K562 (cell line): ENCODE measurements around the gene PLCD1. TPM values are rescaled to one million over a fixed set of nuclear protein-coding genes. Genes with fewer than 3 reads are reported as not detected.

Experiments used
- BHLHE40 ChIP-seq: IDR thresholded peaks from 2 replicates; pipeline ENCODE4 v1.6.1; 2011; ENCODE audit warnings: low read length, improper control_type of control experiment
- CBX3 ChIP-seq, 2 experiments: IDR thresholded peaks; 1 replicate in 1 of 2; 2 replicates in 1 of 2; pipeline ENCODE4 v1.6.1; 2012; ENCODE audit warnings: inconsistent platforms in 2 of 2, low read length in 2 of 2, borderline replicate concordance in 1 of 2, control low read depth in 1 of 2
- CSDE1 ChIP-seq, 2 experiments: fragments of 450-650 bp; IDR thresholded peaks; 2 replicates each; pipeline ENCODE4 v1.6.1; 2016; ENCODE audit warnings: mild to moderate bottlenecking in 1 of 2
- E2F5 ChIP-seq: sonication (generic); formaldehyde crosslinking; IDR thresholded peaks from 2 replicates; pipeline ENCODE4 v1.8.0; 2022; ENCODE audit warnings: mild to moderate bottlenecking, missing genetic modification reagents
- E2F6 ChIP-seq, 2 experiments: IDR thresholded peaks; 2 replicates each; pipeline ENCODE4 v1.6.1; 2011; ENCODE audit warnings: borderline replicate concordance in 1 of 2, control low read depth in 1 of 2, low read depth in 1 of 2, low read length in 1 of 2, mild to moderate bottlenecking in 1 of 2, mixed read lengths in 1 of 2, moderate library complexity in 1 of 2; ENCODE audit not compliant: insufficient read depth in 1 of 2, insufficient read length in 1 of 2, poor library complexity in 1 of 2, severe bottlenecking in 1 of 2; ENCODE audit errors: extremely low read depth in 1 of 2
- ETS1 ChIP-seq: conservative IDR thresholded peaks from 2 replicates; pipeline ENCODE4 v1.6.1; 2011; ENCODE audit warnings: low read depth, mild to moderate bottlenecking, low read length; ENCODE audit not compliant: control insufficient read depth
- FOXK1 ChIP-seq: sonication (generic); formaldehyde crosslinking; IDR thresholded peaks from 2 replicates; pipeline ENCODE4 v1.8.0; 2022; ENCODE audit warnings: missing genetic modification reagents, mild to moderate bottlenecking, borderline replicate concordance
- FOXP1 ChIP-seq: sonication (generic); formaldehyde crosslinking; IDR thresholded peaks from 2 replicates; pipeline ENCODE4 v1.8.0; 2022; ENCODE audit warnings: mild to moderate bottlenecking, missing genetic modification reagents
- JUN ChIP-seq, 2 experiments: sonication (generic) in 1 of 2; formaldehyde crosslinking in 1 of 2; IDR thresholded peaks; 2 replicates each; pipeline versions ENCODE4 v1.6.1 to v1.8.0; 2012 to 2022; ENCODE audit warnings: borderline replicate concordance in 2 of 2, mild to moderate bottlenecking in 2 of 2, improper control_type of control experiment in 1 of 2, low read depth in 1 of 2, low read length in 1 of 2, missing genetic modification reagents in 1 of 2
- L3MBTL2 ChIP-seq: fragments of 450-650 bp; IDR thresholded peaks from 2 replicates; pipeline ENCODE4 v1.6.1; 2016; ENCODE audit warnings: mild to moderate bottlenecking, moderate library complexity
- MAX ChIP-seq: sonication (generic); formaldehyde crosslinking; IDR thresholded peaks from 2 replicates; pipeline ENCODE4 v1.9.0; 2022; ENCODE audit warnings: mild to moderate bottlenecking, missing genetic modification reagents
- MTA2 ChIP-seq: fragments of 450-650 bp; IDR thresholded peaks from 2 replicates; pipeline ENCODE4 v1.6.1; 2016; ENCODE audit warnings: low read depth
- NFRKB ChIP-seq: fragments of 450-650 bp; IDR thresholded peaks from 2 replicates; pipeline ENCODE4 v1.6.1; 2016; ENCODE audit warnings: low read depth
- PKNOX1 ChIP-seq: fragments of 450-650 bp; IDR thresholded peaks from 2 replicates; pipeline ENCODE4 v1.6.1; 2016
- POLR2AphosphoS5 ChIP-seq: IDR thresholded peaks from 2 replicates; pipeline ENCODE4 v1.6.1; 2011; ENCODE audit warnings: mild to moderate bottlenecking, low read depth, low read length, moderate library complexity; ENCODE audit not compliant: control insufficient read depth, insufficient read depth
- PYGO2 ChIP-seq: fragments of 450-650 bp; IDR thresholded peaks from 2 replicates; pipeline ENCODE4 v1.6.1; 2016; ENCODE audit warnings: mild to moderate bottlenecking, missing genetic modification characterization, moderate library complexity, missing compliant biosample characterization
- SP1 ChIP-seq: sonication (generic); formaldehyde crosslinking; IDR thresholded peaks from 2 replicates; pipeline ENCODE4 v1.8.1; 2022; ENCODE audit warnings: mild to moderate bottlenecking, missing genetic modification reagents
- TAF7 ChIP-seq: fragments of 450-650 bp; IDR thresholded peaks from 2 replicates; pipeline ENCODE4 v1.6.1; 2016; ENCODE audit warnings: missing genetic modification characterization, missing compliant biosample characterization
- TBL1XR1 ChIP-seq, 2 experiments: IDR thresholded peaks; 2 replicates each; pipeline ENCODE4 v1.6.1; 2012; ENCODE audit warnings: improper control_type of control experiment in 2 of 2, low read length in 2 of 2, mild to moderate bottlenecking in 1 of 2
- ZBTB9 ChIP-seq: fragments of 450-650 bp; formaldehyde crosslinking; IDR thresholded peaks from 2 replicates; pipeline ENCODE4 v1.4.0; 2020; ENCODE audit warnings: mild to moderate bottlenecking, moderate library complexity
- ZNF384 ChIP-seq: IDR thresholded peaks from 2 replicates; pipeline ENCODE4 v1.6.1; 2012; ENCODE audit warnings: low read depth, low read length, improper control_type of control experiment
- polyA plus RNA-seq, 8 experiments: library from polyadenylated mRNA; depleted of rRNA in 4 of 8; stranded (reverse) in 5 of 8; unstranded in 3 of 8; fragments of >200 nt; fragmentation: Nextera tagmentation in 2 of 8; fragmentation: Illumina TruSeq in 1 of 8; extraction: Ambion mirVana in 2 of 8; extraction: Trizol in 1 of 8; gene quantifications; 2 replicates each; pipeline versions ENCODE4 v1.2.1 to v1.2.3, GENCODE V29; 2011 to 2014; ENCODE audit warnings: inconsistent platforms in 1 of 8, missing spikeins in 1 of 8
- total RNA-seq, 7 experiments: library from RNA; depleted of rRNA in 6 of 7; stranded (reverse); fragments of >200 nt in 6 of 7; fragmentation: Illumina TruSeq in 2 of 7; extraction: Trizol in 2 of 7; gene quantifications; 2 replicates each; pipeline versions ENCODE4 v1.2.1 to v1.2.3, GENCODE V29; 2011 to 2021; ENCODE audit warnings: low replicate concordance in 1 of 7

PLCD1 gene
- total and polyA plus RNA-seq, 9 of the 15 experiments (the other 6 are each of a cell fraction or from before 2014, with no cell fraction given) = 5.4 to 209 (median 116) TPM

GRCh38 chr3:37996785-37997301 is 32.6 kb downstream of the PLCD1 start (continued):
- TF ChIP-seq ZBTB9 (CRISPR knock-in tag) = peak; percentile 30; the same call in 1 of the 2 replicates
- no peak for TF ChIP-seq PYGO2
- TF ChIP-seq E2F6 (IDR thresholded peaks at IDR 0.05; ENCODE audit: borderline replicate concordance in 1 of 2, extremely low read depth in 1 of 2, insufficient read depth in 1 of 2, insufficient read length in 1 of 2, low read depth in 1 of 2, low read length in 1 of 2, poor library complexity in 1 of 2, severe bottlenecking in 1 of 2) = peak; percentile 68 to 74
- peak in 1 of 2 experiments; percentile 97; a peak in 2 of 4 replicates for TF ChIP-seq TBL1XR1 (IDR thresholded peaks at IDR 0.05; ENCODE audit: low read length in 2 of 2)
- peak; percentile 42; the same call in 1 of the 2 replicates for TF ChIP-seq MTA2
- peak; percentile 60; the same call in 1 of the 2 replicates for TF ChIP-seq NFRKB
- peak; percentile 89 for TF ChIP-seq L3MBTL2
- peak; percentile 99 for TF ChIP-seq BHLHE40
- no peak for TF ChIP-seq ZNF384
- TF ChIP-seq FOXP1 (CRISPR knock-in tag) = no peak
- peak; percentile 64; the same call in 1 of the 2 replicates for TF ChIP-seq JUN (IDR thresholded peaks at IDR 0.05; ENCODE audit: borderline replicate concordance, low read depth, low read length)
- no peak for TF ChIP-seq JUN (CRISPR knock-in tag; IDR thresholded peaks at IDR 0.05; ENCODE audit: borderline replicate concordance)
- TF ChIP-seq PKNOX1 = peak; percentile 77
- TF ChIP-seq CBX3 (IDR thresholded peaks at IDR 0.05; ENCODE audit: borderline replicate concordance in 1 of 2, low read length in 2 of 2) = peak in 1 of 2 experiments; percentile 98; a peak in 2 of 3 replicates
- peak; percentile 51 for TF ChIP-seq SP1 (CRISPR knock-in tag)
- TF ChIP-seq ETS1 = peak; percentile 34; the same call in 1 of the 2 replicates
- TF ChIP-seq POLR2AphosphoS5 = peak; percentile 47; the same call in 1 of the 2 replicates
- TF ChIP-seq TAF7 (tag) = 0 out of 2 replicates have a peak, but pooled peaks have one; percentile 4
- TF ChIP-seq E2F5 (CRISPR knock-in tag) = peak; percentile 75; the same call in 1 of the 2 replicates
- TF ChIP-seq CSDE1 (IDR thresholded peaks at IDR 0.05) = 0 out of 4 replicates have a peak, but pooled peaks of 1 of the 2 experiments have one; percentile 30
- TF ChIP-seq MAX (CRISPR knock-in tag) = peak; percentile 93
- TF ChIP-seq FOXK1 = peak; percentile 75; the same call in 1 of the 2 replicates
